Spleen (tissue), 11 donors: ENCODE measurements around the gene RPL7A. TPM values are rescaled to one million over a fixed set of nuclear protein-coding genes. Genes with fewer than 3 reads are reported as not detected.

Experiments
- DNase-seq: peaks from one replicate; pipeline ENCODE4 v3.0.0-alpha.2; 2020
- H3K27ac ChIP-seq, 8 donors: fragments of 200-600 bp; sonication (generic) in 7 of 8; 1 replicate in 4 of 8; 2 replicates in 4 of 8; pipeline versions ENCODE4 v1.5.0 to v1.8.0; 2016 to 2021; ENCODE audit warnings: inconsistent platforms in 4 of 8, mild to moderate bottlenecking in 4 of 8, moderate library complexity in 1 of 8
- H3K27me3 ChIP-seq, 7 donors: fragments of 200-600 bp; sonication (generic) in 6 of 7; replicated peaks in 1 of 7; 1 replicate in 4 of 7; 2 replicates in 3 of 7; pipeline versions ENCODE4 v1.5.0 to v1.8.0; 2016 to 2021; ENCODE audit warnings: inconsistent platforms in 3 of 7, mild to moderate bottlenecking in 1 of 7
- H3K36me3 ChIP-seq, 6 donors: fragments of 200-600 bp; sonication (generic) in 5 of 6; 1 replicate in 4 of 6; 2 replicates in 2 of 6; pipeline versions ENCODE4 v1.5.0 to v1.8.0; 2016 to 2021; ENCODE audit warnings: inconsistent platforms in 2 of 6
- H3K4me1 ChIP-seq, 6 donors: fragments of 200-600 bp; sonication (generic) in 5 of 6; 1 replicate in 3 of 6; 2 replicates in 3 of 6; pipeline versions ENCODE4 v1.5.0 to v1.8.0; 2016 to 2021; ENCODE audit warnings: inconsistent platforms in 3 of 6
- H3K4me3 ChIP-seq, 8 donors: fragments of 200-600 bp; sonication (generic) in 7 of 8; 1 replicate in 4 of 8; 2 replicates in 4 of 8; pipeline versions ENCODE4 v1.5.0 to v1.8.0; 2016 to 2021; ENCODE audit warnings: inconsistent platforms in 4 of 8, mild to moderate bottlenecking in 4 of 8, moderate library complexity in 2 of 8
- H3K9me3 ChIP-seq, 8 donors: fragments of 200-600 bp; sonication (generic) in 7 of 8; 1 replicate in 4 of 8; 2 replicates in 4 of 8; pipeline versions ENCODE4 v1.5.0 to v1.8.0; 2016 to 2021; ENCODE audit warnings: inconsistent platforms in 4 of 8
- POLR2A ChIP-seq, 3 donors: fragments of 450-650 bp; IDR thresholded peaks; one replicate each; pipeline ENCODE4 v1.5.1; 2017; ENCODE audit warnings: antibody characterized with exemption in 3 of 3, mild to moderate bottlenecking in 1 of 3
- POLR2AphosphoS5 ChIP-seq, 3 donors: sonication (generic); formaldehyde crosslinking; IDR thresholded peaks; one replicate each; pipeline ENCODE4 v1.5.1; 2017; ENCODE audit warnings: antibody characterized with exemption in 3 of 3
- WGBS, 5 donors: extraction: QIAGEN DNeasy Blood & Tissue Kit in 3 of 5; methylation state at CpG; one replicate each; pipeline versions ENCODE4 v1.1.5 to v1.1.7; 2013 to 2018; 5-methylcytosine and 5-hydroxymethylcytosine counted together
- intact Hi-C: fragments of 100-400 bp; cut with DNase I; formaldehyde crosslinking; loops from one replicate; pipeline ENCODE4 v1.15.0; 2023; ENCODE audit warnings: low total_unique reads
- polyA plus RNA-seq, 3 donors: library from polyadenylated mRNA; stranded (reverse); fragments of 200-250 nt; gene quantifications; one replicate each; pipeline ENCODE4 v1.2.1, GENCODE V29; 2013
- total RNA-seq, 7 donors: library from RNA; depleted of rRNA in 3 of 7; stranded (reverse); fragments of >200 nt in 3 of 7; fragmentation: NEBNext Ultra II Directional in 4 of 7; extraction: Animal tissue kit (Norgen Biotek cat#: 25700) in 4 of 7; gene quantifications; one replicate each; pipeline versions ENCODE4 v1.1.0 to v1.2.1, GENCODE V29; 2016 to 2021
- TF ChIP-seq, protein P1 (sequence below), 11 experiments: fragments of 200-600 bp in 7 of 11; fragments of 450-650 bp in 4 of 11; sonication (generic) in 4 of 11; IDR thresholded peaks in 8 of 11; conservative IDR thresholded peaks in 3 of 11; 1 replicate in 7 of 11; 2 replicates in 4 of 11; pipeline versions ENCODE4 v1.4.0 to v1.8.0; 2016 to 2021; ENCODE audit warnings: antibody characterized with exemption in 11 of 11, inconsistent platforms in 4 of 11, mild to moderate bottlenecking in 1 of 11
- donor health status: healthy with polysubstance abuse.
- donor health status: DM: no; HTN: no; CAD: no; lungs with moderate emphysema.
- donor health status: DM: no; HTN: no; CAD: no.
- donor health status: Bipolar disorder and iron deficiency.
- donor health status: healthy.
- donor health status: DM: no; HTN: no; CAD: no.
- donor health status: DM: yes; HTN: yes; CAD: no.

RPL7A gene
- total and polyA plus RNA-seq, 10 donors = 1,381 to 6,342 (median 1,755) TPM

- intact Hi-C loops = no loop called here
- no peak for DNase-seq
- H3K4me1 ChIP-seq = peaks cover 34 to 82% (median 63%) of the 10 kb centered on the region in 6 donors
- peaks cover 2 to 74% (median 59%) of the 10 kb centered on the region in 6 donors for H3K36me3 ChIP-seq
- H3K27me3 ChIP-seq = no peaks in the 10 kb centered on the region
- no peak overlapping the region for H3K4me3 ChIP-seq
- H3K9me3 ChIP-seq = no peaks in the 10 kb centered on the region
- 96 to 99% (median 96%) methylated on average over 12 of the region's 12 CpGs for WGBS, 5 donors
- TF ChIP-seq POLR2AphosphoS5 (IDR thresholded peaks at IDR 0.05) = no peak
- no peak for TF ChIP-seq POLR2A (IDR thresholded peaks at IDR 0.05)
- TF ChIP-seq, protein P1, sequence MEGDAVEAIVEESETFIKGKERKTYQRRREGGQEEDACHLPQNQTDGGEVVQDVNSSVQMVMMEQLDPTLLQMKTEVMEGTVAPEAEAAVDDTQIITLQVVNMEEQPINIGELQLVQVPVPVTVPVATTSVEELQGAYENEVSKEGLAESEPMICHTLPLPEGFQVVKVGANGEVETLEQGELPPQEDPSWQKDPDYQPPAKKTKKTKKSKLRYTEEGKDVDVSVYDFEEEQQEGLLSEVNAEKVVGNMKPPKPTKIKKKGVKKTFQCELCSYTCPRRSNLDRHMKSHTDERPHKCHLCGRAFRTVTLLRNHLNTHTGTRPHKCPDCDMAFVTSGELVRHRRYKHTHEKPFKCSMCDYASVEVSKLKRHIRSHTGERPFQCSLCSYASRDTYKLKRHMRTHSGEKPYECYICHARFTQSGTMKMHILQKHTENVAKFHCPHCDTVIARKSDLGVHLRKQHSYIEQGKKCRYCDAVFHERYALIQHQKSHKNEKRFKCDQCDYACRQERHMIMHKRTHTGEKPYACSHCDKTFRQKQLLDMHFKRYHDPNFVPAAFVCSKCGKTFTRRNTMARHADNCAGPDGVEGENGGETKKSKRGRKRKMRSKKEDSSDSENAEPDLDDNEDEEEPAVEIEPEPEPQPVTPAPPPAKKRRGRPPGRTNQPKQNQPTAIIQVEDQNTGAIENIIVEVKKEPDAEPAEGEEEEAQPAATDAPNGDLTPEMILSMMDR (IDR thresholded peaks at IDR 0.05 in 8 of 11, conservative IDR thresholded peaks at IDR 0.05 in 3 of 11) = no peak
- no peak overlapping the region for H3K27ac ChIP-seq
Measured at GRCh38 chr9:133344979-133345378, 3.0 kb upstream of the RPL7A start.

DNA sequence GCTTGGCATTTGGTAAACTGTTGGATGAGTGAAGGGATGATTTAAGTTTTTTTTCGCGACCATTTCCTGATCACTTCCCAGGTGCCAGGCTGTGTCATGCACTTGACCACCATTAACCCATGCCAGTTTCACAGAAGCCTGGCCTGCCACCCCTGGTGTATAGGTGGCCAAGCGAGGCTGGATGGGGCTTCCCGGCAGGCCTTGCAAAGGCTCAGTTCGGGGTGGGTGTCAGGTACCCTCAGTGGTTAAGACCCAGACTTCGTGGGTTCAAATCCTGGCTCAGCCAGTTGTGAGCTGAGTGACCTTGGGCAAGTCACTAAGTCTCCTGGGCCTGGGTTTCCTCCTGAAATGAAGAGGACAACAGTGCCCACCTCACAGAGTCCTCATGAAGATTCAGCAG is 2.4 kb upstream of the RPL7A start:
- intact Hi-C loops = no loop called here
- no peak overlapping the region for H3K4me3 ChIP-seq
- peaks cover 6 to 74% (median 64%) of the 10 kb centered on the region in 6 donors for H3K36me3 ChIP-seq
- no peak overlapping the region for H3K27ac ChIP-seq
- peaks cover 28 to 82% (median 61%) of the 10 kb centered on the region in 6 donors for H3K4me1 ChIP-seq
- no peak for DNase-seq
- 87 to 98% (median 93%) methylated on average over 6 of the region's 6 CpGs for WGBS, 5 donors
- no peaks in the 10 kb centered on the region for H3K27me3 ChIP-seq
- TF ChIP-seq, protein P1 (IDR thresholded peaks at IDR 0.05 in 8 of 11, conservative IDR thresholded peaks at IDR 0.05 in 3 of 11) = no peak
- TF ChIP-seq POLR2A (IDR thresholded peaks at IDR 0.05) = no peak
- no peaks in the 10 kb centered on the region for H3K9me3 ChIP-seq

- peaks cover 6 to 74% (median 68%) of the 10 kb centered on the region in 6 donors for H3K36me3 ChIP-seq
Measured at GRCh38 chr9:133346021-133346785, 1.8 kb upstream of the RPL7A start.

More at GRCh38 chr9:133346021-133346785, 1.8 kb upstream of the RPL7A start:
- peaks cover 24 to 82% (median 56%) of the 10 kb centered on the region in 6 donors for H3K4me1 ChIP-seq
- no peaks in the 10 kb centered on the region for H3K27me3 ChIP-seq
- WGBS, 5 donors = 79 to 83% (median 81%) methylated on average over 15 of the region's 15 CpGs
- peak overlapping the region in 6 of 8 donors; percentile 66 to 100 (median 88) for H3K4me3 ChIP-seq
- H3K9me3 ChIP-seq = no peaks in the 10 kb centered on the region
- TF ChIP-seq, protein P1 (IDR thresholded peaks at IDR 0.05 in 8 of 11, conservative IDR thresholded peaks at IDR 0.05 in 3 of 11) = no peak
- no peak for TF ChIP-seq POLR2A (IDR thresholded peaks at IDR 0.05)
- no peak for TF ChIP-seq POLR2AphosphoS5 (IDR thresholded peaks at IDR 0.05)
- peak overlapping the region in 5 of 8 donors; percentile 89 to 94 (median 94) for H3K27ac ChIP-seq
- intact Hi-C loops = no loop called here
- DNase-seq = no peak
